ENCODE measurements around the gene TXNDC2.

Gene TXNDC2

DNA sequence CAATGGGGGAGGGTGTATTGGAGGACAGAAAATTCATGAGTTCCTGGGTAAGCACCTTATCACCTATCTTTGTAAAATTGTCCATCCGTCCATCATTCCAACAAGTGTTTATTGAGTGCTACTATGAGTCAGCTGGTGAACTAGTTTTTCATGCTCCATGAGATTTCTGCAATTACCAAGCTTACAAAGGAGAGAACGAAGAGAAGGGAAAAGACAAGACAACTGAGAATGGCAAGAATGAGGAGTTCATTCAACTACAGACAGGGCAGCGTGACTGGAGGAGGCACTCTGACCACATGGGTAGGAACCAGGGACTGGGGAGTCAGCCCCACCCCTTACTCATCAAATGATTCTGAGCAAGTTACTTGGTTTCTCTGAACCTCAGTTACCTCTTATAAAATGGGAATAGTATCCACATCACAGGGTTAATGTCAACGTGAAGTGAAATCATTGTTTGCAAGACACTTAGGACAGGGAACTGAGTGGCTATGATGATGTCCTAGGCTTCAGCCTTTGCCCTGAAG, 18.6 kb upstream of the TXNDC2 start:
- no peak overlapping the region for H3K4me3 ChIP-seq
- TF ChIP-seq, protein P1, sequence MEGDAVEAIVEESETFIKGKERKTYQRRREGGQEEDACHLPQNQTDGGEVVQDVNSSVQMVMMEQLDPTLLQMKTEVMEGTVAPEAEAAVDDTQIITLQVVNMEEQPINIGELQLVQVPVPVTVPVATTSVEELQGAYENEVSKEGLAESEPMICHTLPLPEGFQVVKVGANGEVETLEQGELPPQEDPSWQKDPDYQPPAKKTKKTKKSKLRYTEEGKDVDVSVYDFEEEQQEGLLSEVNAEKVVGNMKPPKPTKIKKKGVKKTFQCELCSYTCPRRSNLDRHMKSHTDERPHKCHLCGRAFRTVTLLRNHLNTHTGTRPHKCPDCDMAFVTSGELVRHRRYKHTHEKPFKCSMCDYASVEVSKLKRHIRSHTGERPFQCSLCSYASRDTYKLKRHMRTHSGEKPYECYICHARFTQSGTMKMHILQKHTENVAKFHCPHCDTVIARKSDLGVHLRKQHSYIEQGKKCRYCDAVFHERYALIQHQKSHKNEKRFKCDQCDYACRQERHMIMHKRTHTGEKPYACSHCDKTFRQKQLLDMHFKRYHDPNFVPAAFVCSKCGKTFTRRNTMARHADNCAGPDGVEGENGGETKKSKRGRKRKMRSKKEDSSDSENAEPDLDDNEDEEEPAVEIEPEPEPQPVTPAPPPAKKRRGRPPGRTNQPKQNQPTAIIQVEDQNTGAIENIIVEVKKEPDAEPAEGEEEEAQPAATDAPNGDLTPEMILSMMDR (IDR thresholded peaks at IDR 0.05), result no peak
- DNase-seq (ENCODE audit: low spot score), result no peak
- H3K27ac ChIP-seq, result no peak overlapping the region

DNA sequence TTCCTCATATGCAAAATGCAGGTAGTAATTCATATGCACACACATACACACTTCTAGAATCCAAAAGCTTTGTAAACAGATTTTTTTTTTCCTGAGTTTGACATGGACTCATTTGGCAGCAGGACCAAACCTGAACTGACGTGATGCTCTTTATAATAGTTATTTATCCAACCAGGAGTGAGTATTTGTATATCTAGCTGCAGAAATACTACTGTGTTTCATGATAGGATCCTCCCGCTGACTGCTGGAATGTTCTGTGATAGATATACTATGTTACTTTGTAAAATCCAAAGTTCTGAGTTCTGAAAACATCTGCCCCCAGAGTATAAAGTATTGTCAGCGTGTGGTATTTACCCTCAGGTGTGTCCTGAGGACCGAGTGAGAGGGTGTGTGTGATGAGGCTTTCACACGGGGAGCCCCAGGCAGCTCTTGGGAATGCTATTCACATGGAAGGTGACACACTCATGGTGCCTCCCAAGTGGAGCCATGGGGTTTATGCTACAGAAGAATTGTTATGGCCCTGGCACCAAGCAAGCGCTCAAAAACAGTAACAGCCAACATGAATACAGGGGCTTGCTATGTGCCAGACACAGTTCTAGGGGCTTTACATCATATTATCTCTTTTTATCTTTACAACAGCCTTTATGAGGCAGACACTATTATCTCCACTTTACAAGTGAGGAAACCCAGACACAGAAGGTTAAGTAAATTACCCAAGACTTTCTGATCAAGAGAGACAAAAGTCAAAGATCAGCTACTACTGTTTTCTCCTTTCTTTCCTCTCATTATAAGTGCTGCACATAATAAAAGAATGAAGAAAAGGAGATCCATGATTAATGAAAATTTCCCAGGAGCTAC, 16.7 kb upstream of the TXNDC2 start:
- Histone ChIP-seq H3K27ac (no peak overlapping the region), H3K4me3 (no peak overlapping the region)
- TF ChIP-seq, protein P1 (IDR thresholded peaks at IDR 0.05), result no peak
- no peak for DNase-seq (ENCODE audit: low spot score)

DNA sequence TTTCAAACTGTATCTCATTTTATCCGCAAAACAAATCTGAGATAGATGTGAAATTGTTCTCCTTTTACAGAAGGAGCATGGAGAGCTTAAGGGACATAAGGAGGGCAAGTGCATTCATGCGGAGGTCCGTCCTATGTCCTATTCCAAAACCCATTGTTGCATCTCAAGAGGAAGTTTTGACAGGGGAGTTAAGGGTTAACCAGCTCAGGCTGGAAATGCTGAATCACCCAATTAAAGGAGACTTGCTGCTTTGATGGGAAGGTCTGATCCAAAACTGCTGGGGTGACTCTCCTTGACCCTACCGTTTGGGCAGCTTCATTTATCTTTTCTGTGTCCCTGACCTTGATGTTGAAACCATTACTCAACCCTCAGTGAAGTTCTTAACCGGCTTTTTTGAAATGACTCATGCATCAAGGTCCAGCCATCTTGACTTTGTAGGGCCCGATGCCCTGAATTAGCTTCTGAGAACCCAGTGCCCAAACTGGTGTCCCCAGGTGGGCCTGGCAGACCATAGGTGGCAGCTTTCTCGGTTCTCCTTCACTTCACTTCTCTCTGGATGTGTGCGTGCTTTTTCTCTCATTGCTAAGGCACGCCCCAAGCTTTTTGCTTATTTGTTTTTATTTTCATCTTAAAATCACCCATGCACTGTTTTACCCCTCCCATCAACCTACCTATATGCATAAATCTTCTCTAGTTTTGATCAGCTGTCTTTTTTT, 15.9 kb upstream of the TXNDC2 start:
- TF ChIP-seq, protein P1 (IDR thresholded peaks at IDR 0.05), result no peak
- Histone ChIP-seq H3K4me3 (no peak overlapping the region), H3K27ac (no peak overlapping the region)
- no peak for DNase-seq (ENCODE audit: low spot score)

DNA sequence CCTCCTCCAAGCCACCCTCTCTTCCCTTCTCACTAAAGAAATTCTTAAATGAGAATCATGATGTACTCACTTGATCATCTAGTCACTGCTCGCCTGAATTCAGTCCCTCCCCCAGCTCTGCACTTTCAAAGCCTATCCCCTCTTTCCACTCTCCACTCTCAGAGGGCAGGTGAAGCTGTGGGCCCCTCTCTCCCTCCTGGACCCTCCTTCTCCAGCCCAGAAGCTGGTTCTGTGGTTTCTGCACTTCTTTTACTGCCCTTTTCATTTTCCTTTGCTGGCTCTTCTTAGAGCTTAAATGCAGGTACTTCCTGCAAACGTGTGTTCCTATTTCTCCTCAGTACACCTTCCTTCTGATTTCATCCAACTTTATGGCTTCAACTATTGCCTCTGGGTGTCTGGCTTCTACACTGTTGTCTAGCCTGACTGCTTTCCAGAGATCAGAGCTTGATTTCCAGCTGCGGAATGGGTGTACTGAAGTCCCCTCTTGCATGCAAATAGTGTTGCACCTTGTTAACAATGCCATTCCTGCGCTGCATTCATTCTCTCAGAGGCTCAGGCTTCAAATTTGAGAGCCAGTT, 15.3 kb upstream of the TXNDC2 start:
- no peak for DNase-seq (ENCODE audit: low spot score)
- TF ChIP-seq, protein P1 (IDR thresholded peaks at IDR 0.05), result no peak
- H3K27ac ChIP-seq, result no peak overlapping the region

DNA sequence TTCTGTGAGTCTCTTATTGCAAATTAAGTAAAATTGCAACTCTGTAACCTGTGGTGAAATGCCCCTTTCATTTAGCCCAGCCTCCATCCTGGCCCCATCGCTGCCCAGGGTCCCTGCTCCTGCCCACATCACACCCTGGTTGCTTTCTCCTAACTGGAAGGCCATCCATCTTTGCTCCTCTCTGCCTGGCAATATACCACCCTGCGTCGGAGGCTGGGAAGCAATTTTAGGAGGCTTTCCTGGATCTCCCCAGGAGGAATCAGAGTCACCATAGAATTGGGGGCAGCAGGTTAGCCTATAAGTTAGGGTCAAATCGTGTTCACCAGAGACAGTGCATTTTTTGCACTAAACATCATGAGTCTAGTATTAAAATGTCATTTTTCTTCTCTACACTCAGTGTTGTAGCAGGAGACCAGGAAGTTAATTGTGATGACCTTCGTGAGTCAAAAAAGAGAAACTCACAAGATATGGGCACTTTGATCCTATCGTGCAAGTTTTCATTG, 14.5 kb upstream of the TXNDC2 start:
- DNase-seq (ENCODE audit: low spot score), result no peak
- Histone ChIP-seq H3K27ac (no peak overlapping the region), H3K4me3 (no peak overlapping the region)
- TF ChIP-seq, protein P1 (IDR thresholded peaks at IDR 0.05), result no peak

More for the DNA sequence above, 15.3 kb upstream of the TXNDC2 start:
- H3K4me3 ChIP-seq, result no peak overlapping the region

DNA sequence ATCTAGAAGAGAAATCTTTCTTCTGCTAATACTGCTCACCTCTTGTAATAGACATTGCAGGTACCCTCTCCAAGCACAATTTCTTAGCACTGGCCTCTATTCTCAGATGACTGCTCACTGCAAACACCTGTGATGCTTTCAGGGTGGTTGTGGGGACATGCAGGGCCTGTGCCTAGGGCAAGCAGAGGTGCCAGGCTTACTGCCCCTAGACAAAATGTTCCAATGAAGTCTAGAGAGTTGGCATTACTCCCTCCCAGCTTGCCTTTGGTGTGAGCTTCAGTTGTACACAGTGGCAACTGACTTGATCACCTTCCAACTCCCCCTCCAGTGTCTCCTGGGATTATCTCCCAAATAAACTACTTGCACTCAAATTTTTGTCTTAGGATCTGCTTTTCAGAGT, 12.9 kb upstream of the TXNDC2 start:
- TF ChIP-seq, protein P1 (IDR thresholded peaks at IDR 0.05), result no peak
- no peak for DNase-seq (ENCODE audit: low spot score)
- Histone ChIP-seq H3K27ac (no peak overlapping the region), H3K4me3 (no peak overlapping the region)

Measured in coronary artery (tissue), 2 donors.